GM12873 (cell line): ENCODE results near the gene PINLYP.

ENCODE experiments used
- CTCF ChIP-seq: IDR thresholded peaks from 2 replicates; pipeline ENCODE4 v1.5.1; 2012; ENCODE audit warnings: low read depth, mild to moderate bottlenecking, moderate library complexity, low read length, control low read depth; ENCODE audit not compliant: insufficient read depth; ENCODE audit errors: missing control alignments

Gene PINLYP

DNA sequence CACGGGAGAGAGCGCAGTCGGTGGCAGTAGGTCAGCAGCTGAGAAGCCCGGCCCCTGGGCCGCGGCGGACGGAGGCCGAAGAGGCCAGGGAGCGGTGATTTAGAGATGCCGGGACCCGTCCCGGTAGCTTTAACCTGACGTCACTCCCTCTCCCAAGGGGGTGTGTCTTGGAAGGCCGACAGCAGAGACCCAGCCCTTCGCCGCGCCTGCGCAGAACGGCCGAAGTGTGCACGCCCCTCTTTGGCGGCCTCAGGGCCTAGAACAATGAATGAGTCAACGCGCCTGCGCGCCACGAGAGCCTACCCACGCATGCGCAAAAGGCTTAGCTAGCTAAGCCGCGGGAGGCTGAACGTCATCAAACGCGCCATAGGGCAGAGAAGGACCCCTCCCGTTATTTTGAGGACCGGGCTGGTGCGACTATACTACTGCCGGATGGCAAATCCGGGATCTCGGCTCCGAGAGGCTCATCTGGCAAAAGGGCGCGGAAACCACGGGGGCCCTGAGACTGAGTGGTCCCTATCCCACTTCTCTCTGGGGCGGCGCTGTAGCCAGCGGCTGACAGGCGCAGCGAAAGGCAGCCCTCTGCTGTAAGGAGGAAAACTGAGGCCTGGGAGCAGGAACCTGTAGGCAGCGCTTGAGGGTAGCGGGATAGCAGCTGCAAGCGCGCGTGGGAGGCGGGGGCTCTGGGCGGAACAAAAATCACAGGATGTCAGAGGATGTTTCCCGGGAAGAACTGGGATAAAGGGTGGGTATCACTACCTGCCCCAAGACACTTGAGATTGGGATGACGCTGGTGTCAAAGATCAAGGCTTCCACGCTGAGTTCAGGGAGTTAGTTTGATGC lies 20.6 kb downstream of the PINLYP start, which contains the start of the genes IRGQ and ZNF576:
Gene IRGQ (minus strand): TSS at position 136 of the 843 bp plus-strand sequence. CDS start 796 bp downstream, outside the sequence.
Gene ZNF576 (plus strand): TSS at position 597 of the 843 bp plus-strand sequence. CDS start 514 bp downstream, outside the sequence.
- no peak for TF ChIP-seq CTCF

GRCh38 chr19:43596842-43597461 lies 21.4 kb downstream of the PINLYP start:
- no peak for TF ChIP-seq CTCF

- no peak for TF ChIP-seq CTCF
Measured at GRCh38 chr19:43597876-43598275, 22.3 kb downstream of the PINLYP start.

DNA sequence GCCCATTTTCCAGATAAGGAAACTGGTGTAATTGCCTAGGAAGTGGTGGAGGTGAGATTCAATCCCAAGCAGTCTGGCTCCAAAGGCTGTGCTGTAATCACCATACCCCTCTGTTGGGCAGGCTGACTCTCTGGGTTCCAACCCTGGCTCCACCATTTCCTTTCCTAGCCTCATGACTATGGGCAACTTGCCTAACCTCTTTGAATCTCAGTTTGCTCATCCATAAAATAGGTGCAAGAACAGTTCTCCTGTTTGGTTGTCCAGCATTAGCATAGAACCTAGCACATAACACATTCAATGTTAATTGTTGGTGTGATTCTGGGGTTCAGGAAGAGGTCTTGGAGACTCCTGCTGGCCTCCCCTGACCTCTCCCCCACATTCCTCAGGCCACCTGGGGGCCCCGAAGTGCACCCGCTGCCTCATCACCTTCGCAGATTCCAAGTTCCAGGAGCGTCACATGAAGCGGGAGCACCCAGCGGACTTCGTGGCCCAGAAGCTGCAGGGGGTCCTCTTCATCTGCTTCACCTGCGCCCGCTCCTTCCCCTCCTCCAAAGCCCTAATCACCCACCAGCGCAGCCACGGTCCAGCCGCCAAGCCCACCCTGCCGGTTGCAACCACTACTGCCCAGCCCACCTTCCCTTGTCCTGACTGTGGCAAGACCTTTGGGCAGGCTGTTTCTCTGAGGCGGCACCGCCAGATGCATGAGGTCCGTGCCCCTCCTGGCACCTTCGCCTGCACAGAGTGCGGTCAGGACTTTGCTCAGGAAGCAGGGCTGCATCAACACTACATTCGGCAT lies 23.0 kb downstream of the PINLYP start:
- no peak for TF ChIP-seq CTCF

DNA sequence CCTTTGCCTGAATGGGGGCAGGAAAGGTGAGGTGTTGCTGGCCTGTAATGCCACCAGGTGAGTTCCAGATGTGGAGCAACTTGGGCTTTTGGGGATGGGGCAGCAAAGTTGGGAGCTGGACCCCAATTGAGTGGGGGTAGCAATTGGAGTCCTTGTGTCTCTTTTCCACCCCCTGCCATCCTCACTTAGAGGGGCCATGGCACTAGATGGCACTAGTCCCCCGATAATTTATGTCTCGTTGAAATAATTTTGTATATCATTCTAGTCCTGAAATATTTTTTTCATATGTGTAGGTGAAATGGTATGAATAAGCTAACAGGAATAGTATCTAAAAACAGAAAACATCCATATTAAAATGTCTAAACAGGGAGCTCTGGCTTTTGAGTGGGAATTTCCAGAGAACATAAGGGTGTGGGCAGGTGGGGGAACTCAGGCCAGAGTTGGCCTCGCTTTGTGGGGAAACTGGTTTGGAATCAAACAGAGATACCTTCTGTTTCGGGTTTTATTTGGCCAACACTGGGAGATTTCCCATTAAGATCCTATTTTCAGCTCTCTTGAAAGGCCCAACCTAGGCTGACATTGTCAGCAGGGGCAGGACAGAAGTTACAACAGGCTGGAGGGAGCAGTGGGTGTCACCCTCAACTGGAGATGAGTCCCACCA lies 24.2 kb downstream of the PINLYP start:
- TF ChIP-seq CTCF, result no peak

GRCh38 chr19:43605875-43606568 lies 30.4 kb downstream of the PINLYP start:
- no peak for TF ChIP-seq CTCF
